HL-60 (cell line): ENCODE data around the gene FNIP1.
"Not testable (repeated sequence)": the region's sequence is repeated elsewhere in the genome, so short reads cannot be mapped to it uniquely, and the experiment has no call there.

ENCODE experiments used
- DNase-seq, 2 experiments: peaks; one replicate each; pipeline ENCODE4 v3.0.0-alpha.2; 2010 to 2020; ENCODE audit warnings: low read depth in 1 of 2, low spot score in 1 of 2
- H3K27ac ChIP-seq: fragments of 250-450 bp; sonication (Bioruptor Pico); replicated peaks from 2 replicates; pipeline ENCODE4 v1.5.1; 2020; ENCODE audit warnings: mild to moderate bottlenecking, moderate library complexity
- H3K27me3 ChIP-seq: fragments of 250-450 bp; sonication (Bioruptor Pico); 2 replicates; pipeline ENCODE4 v1.5.1; 2021; ENCODE audit warnings: mild to moderate bottlenecking, moderate library complexity; ENCODE audit not compliant: insufficient read depth, poor library complexity, severe bottlenecking
- H3K4me3 ChIP-seq: replicated peaks from 2 replicates; pipeline ENCODE4 v1.5.1; 2011; ENCODE audit warnings: mild to moderate bottlenecking, control low read depth, low read length; ENCODE audit not compliant: insufficient read depth
- CTCF ChIP-seq: IDR thresholded peaks from one replicate; pipeline ENCODE4 v1.5.1; 2011; ENCODE audit warnings: low read length, control low read depth, inconsistent platforms; ENCODE audit not compliant: insufficient read depth
- GABPA ChIP-seq: IDR thresholded peaks from 2 replicates; pipeline ENCODE4 v1.6.1; 2012; ENCODE audit warnings: low read depth
- POLR2AphosphoS5 ChIP-seq: IDR thresholded peaks from 2 replicates; pipeline ENCODE4 v1.6.1; 2012; ENCODE audit warnings: low read depth
- REST ChIP-seq: IDR thresholded peaks from 2 replicates; pipeline ENCODE4 v1.6.1; 2012; ENCODE audit warnings: low read depth; ENCODE audit not compliant: insufficient replicate concordance
- SPI1 ChIP-seq: IDR thresholded peaks from 2 replicates; pipeline ENCODE4 v1.6.1; 2012; ENCODE audit warnings: low read depth, mild to moderate bottlenecking, borderline replicate concordance

The FNIP1 gene

GRCh38 chr5:131679911-131680310 lies 116.9 kb downstream of the FNIP1 start:
- H3K27me3 ChIP-seq = no peaks in the 10 kb centered on the region
- no peak overlapping the region for H3K27ac ChIP-seq
- no peak overlapping the region for H3K4me3 ChIP-seq
- no peak for DNase-seq
- TF ChIP-seq SPI1 (no peak), REST (no peak)

- H3K27ac ChIP-seq, H3K27me3 ChIP-seq, DNase-seq, H3K4me3 ChIP-seq: not testable (repeated sequence)
Measured at GRCh38 chr5:131678273-131678672, 118.5 kb downstream of the FNIP1 start.

GRCh38 chr5:131677115-131677514 lies 119.7 kb downstream of the FNIP1 start:
- H3K27ac ChIP-seq = no peak overlapping the region
- H3K27me3 ChIP-seq = no peaks in the 10 kb centered on the region
- no peak for TF ChIP-seq GABPA
- no peak for TF ChIP-seq SPI1
- no peak for TF ChIP-seq REST
- no peak for TF ChIP-seq CTCF
- no peak for TF ChIP-seq POLR2AphosphoS5
- H3K4me3 ChIP-seq = no peak overlapping the region
- no peak for DNase-seq

- H3K27me3 ChIP-seq = no peaks in the 10 kb centered on the region
- H3K27ac ChIP-seq = no peak overlapping the region
- no peak for TF ChIP-seq SPI1
- no peak for TF ChIP-seq POLR2AphosphoS5
- no peak for TF ChIP-seq GABPA
- TF ChIP-seq REST = no peak
- TF ChIP-seq CTCF = no peak
- H3K4me3 ChIP-seq = no peak overlapping the region
- DNase-seq = no peak
Measured at GRCh38 chr5:131672776-131673175, 124.0 kb downstream of the FNIP1 start.
